ENCODE data around the gene CCDC181. TPM values are rescaled to one million over a fixed set of nuclear protein-coding genes. Genes with fewer than 3 reads are reported as not detected.
A peak's percentile ranks its signal among the peaks of the same experiment; 100 is the strongest.

Gene CCDC181
- total RNA-seq: 1 to 10 TPM in 1 of 4 donors, not detected in 3; 2.5 TPM

DNA sequence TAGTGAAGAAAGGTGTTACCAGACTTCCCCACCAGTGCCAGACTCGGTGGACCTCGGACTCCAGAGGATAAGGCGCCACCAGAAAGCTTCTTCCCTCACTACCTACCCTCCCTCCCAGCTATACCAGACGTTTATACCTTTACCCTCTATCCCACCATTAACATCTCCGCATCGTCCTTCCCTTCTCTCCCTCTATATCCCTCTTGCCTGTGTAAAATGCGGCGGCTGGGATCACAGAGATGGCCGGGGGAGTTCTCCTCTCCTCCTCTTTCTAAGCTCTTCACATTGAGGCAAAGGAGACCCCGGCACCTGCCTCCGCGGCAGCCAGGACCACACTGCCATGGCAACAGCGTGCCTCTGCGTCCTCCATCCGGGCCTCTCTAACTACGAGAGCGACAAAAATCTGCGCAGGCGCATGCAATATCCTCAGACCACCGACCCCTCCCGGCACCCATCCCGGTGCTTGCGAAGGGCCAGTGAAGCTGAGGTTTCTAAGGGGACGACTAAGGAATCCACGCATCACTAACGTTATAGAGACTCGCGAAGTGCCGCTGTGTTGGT is at the start of gene CCDC181:
CCDC181 (minus strand) TSS at position 394 of the 561 bp plus-strand sequence. CDS start 2,547 bp downstream, outside the sequence.
- peak within 1 kb of the TSS in 3 of 4 donors; percentile 16 to 35 (median 26) for H3K4me3 ChIP-seq
- H3K27me3 ChIP-seq: no peaks in the 10 kb centered on the region
- no peaks in the 10 kb centered on the region for H3K36me3 ChIP-seq
- H3K9me3 ChIP-seq: no peaks in the 10 kb centered on the region
- no peak within 1 kb of the TSS for H3K27ac ChIP-seq
- H3K4me1 ChIP-seq: no peaks in the 10 kb centered on the region
- peak in 1 of 3 donors; percentile 16 for DNase-seq
- TF ChIP-seq POLR2A (IDR thresholded peaks at IDR 0.05): no peak
- TF ChIP-seq, protein P1, sequence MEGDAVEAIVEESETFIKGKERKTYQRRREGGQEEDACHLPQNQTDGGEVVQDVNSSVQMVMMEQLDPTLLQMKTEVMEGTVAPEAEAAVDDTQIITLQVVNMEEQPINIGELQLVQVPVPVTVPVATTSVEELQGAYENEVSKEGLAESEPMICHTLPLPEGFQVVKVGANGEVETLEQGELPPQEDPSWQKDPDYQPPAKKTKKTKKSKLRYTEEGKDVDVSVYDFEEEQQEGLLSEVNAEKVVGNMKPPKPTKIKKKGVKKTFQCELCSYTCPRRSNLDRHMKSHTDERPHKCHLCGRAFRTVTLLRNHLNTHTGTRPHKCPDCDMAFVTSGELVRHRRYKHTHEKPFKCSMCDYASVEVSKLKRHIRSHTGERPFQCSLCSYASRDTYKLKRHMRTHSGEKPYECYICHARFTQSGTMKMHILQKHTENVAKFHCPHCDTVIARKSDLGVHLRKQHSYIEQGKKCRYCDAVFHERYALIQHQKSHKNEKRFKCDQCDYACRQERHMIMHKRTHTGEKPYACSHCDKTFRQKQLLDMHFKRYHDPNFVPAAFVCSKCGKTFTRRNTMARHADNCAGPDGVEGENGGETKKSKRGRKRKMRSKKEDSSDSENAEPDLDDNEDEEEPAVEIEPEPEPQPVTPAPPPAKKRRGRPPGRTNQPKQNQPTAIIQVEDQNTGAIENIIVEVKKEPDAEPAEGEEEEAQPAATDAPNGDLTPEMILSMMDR (IDR thresholded peaks at IDR 0.05): no peak

DNA sequence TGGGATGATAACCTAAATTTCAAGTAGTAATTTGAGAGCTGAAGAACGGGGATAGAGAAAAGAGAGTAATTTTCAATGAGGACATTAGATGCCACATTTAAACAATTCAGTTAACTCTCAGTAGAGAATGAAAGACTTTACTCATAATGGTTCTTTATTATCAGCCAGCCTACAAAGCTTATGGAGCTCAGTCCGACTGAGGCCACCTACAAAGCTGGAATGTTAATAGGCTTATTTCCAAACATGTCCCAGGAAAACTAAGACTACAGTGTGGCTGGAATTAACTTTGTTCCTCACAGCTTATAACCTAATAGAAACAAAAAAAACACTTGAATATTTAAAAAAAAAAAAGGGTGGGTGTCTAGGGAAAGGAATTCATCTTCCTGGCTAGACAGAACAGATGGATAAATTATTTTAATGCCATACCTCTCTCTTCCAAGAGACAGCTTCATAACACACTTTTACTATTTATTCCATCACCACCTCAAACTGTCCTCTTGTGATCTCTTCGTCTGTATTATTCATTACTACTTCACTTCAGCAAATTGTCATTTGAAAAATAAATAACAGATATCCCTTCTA is 48.6 kb upstream of the CCDC181 start:
- H3K4me3 ChIP-seq: no peak overlapping the region
- H3K27me3 ChIP-seq: no peaks in the 10 kb centered on the region
- H3K36me3 ChIP-seq: peaks cover 0 to 13% (median 0%) of the 10 kb centered on the region in 3 donors
- H3K4me1 ChIP-seq: no peaks in the 10 kb centered on the region
- no peak for DNase-seq
- TF ChIP-seq, protein P1 (IDR thresholded peaks at IDR 0.05): no peak
- TF ChIP-seq POLR2A (IDR thresholded peaks at IDR 0.05): no peak
- no peaks in the 10 kb centered on the region for H3K9me3 ChIP-seq
- no peak overlapping the region for H3K27ac ChIP-seq

DNA sequence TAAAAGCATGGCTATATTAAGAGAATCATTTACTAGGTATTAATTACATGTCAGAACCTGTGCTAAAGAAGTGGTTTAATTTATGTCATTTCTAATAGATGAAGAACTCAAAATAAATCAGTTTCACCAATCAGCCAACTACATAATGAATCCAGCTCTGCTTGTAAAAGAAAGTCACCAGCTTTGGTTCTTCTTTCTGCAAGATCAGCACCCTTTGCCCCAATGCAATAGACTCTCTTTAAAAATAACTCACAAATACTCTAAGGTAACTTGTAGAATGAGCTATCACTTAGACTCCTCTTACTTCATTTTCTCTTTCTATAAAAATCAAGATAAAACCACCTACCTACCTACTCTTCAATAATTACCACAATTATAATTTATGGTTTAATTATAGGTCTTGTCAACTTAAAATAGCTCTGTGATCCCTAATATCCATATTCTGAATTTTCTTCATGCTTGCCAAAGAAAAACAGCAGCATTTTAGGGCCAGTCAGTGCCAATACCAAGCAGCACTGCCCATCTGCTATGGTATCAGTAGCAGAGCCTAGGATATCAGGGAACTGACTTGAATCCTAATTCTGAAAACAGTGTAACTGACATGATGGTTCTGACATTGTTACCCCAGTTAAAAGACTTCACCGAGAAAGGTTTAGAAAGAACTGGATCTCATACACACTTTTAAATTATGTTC is 47.2 kb upstream of the CCDC181 start:
- no peaks in the 10 kb centered on the region for H3K9me3 ChIP-seq
- no peaks in the 10 kb centered on the region for H3K4me1 ChIP-seq
- no peak overlapping the region for H3K4me3 ChIP-seq
- TF ChIP-seq POLR2A (IDR thresholded peaks at IDR 0.05): no peak
- TF ChIP-seq, protein P1 (IDR thresholded peaks at IDR 0.05): no peak
- H3K27ac ChIP-seq: no peak overlapping the region
- no peak for DNase-seq
- no peaks in the 10 kb centered on the region for H3K27me3 ChIP-seq
- H3K36me3 ChIP-seq: peaks cover 0 to 13% (median 0%) of the 10 kb centered on the region in 3 donors

DNA sequence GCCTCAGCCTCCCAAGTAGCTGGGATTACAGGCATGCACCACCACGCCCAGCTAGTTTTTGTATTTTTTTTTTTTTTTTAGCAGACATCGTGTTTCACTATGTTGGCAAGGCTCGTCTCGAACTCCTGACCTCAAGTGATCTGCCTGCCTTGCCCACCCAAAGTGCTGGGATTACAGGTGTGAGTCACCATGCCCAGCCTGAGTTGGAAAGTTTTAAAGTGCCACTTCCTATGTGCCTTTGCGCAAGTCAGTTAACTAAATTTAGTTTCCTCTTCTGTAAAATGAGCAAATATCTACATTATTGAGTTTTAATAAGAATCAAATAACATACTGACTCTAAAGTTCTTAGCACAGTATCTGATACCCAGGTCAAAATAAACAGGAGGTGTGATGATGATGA is 46.1 kb upstream of the CCDC181 start:
- no peak overlapping the region for H3K4me3 ChIP-seq
- no peak for TF ChIP-seq POLR2A (IDR thresholded peaks at IDR 0.05)
- TF ChIP-seq, protein P1 (IDR thresholded peaks at IDR 0.05): no peak

DNA sequence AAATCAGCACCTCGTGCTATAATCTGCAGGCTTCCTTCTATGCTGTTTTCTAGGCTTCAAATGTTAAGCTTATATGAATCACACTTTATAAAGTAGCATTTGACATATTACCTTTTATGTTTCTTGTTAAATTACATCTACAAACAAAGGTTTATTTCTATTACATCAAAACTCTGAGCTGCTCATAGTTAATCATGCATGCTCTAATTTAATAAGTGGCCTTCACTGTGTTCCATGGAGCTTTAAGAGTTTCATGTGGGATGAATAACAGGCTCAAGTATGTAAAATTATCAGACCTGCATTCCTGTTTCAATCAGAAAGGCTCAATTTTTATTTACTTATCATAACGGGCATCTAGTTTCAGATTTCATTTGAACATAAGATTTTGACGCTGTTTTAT is 45.5 kb upstream of the CCDC181 start:
- peaks cover 0 to 16% (median 0%) of the 10 kb centered on the region in 3 donors for H3K36me3 ChIP-seq
- no peak overlapping the region for H3K27ac ChIP-seq
- no peak for DNase-seq
- no peaks in the 10 kb centered on the region for H3K4me1 ChIP-seq
- H3K9me3 ChIP-seq: no peaks in the 10 kb centered on the region
- H3K4me3 ChIP-seq: no peak overlapping the region
- no peaks in the 10 kb centered on the region for H3K27me3 ChIP-seq
- no peak for TF ChIP-seq POLR2A (IDR thresholded peaks at IDR 0.05)
- TF ChIP-seq, protein P1 (IDR thresholded peaks at IDR 0.05): no peak

More for the DNA sequence above, 46.1 kb upstream of the CCDC181 start:
- no peak overlapping the region for H3K27ac ChIP-seq
- no peak for DNase-seq
- H3K27me3 ChIP-seq: no peaks in the 10 kb centered on the region
- no peaks in the 10 kb centered on the region for H3K4me1 ChIP-seq
- H3K36me3 ChIP-seq: peaks cover 0 to 13% (median 0%) of the 10 kb centered on the region in 3 donors
- H3K9me3 ChIP-seq: no peaks in the 10 kb centered on the region

All from Peyer's patch (tissue), 4 donors.